SU-DHL-6 (cell line): Measurements from ENCODE around the gene TMEM94.

ENCODE experiments used
- EZH2phosphoT487 ChIP-seq: fragments of 200-600 bp; sonication (generic), shearing (Covaris generic); conservative IDR thresholded peaks from 2 replicates; pipeline ENCODE4 v1.6.1; 2018; ENCODE audit warnings: mild to moderate bottlenecking, antibody characterized with exemption, low read length, moderate library complexity, mixed read lengths
- TF ChIP-seq, protein P1 (sequence below): fragments of 200-600 bp; sonication (generic); IDR thresholded peaks from one replicate; pipeline ENCODE4 v1.5.1; 2017; ENCODE audit warnings: antibody characterized with exemption, mild to moderate bottlenecking, low read length, moderate library complexity; ENCODE audit not compliant: insufficient read depth, poor library complexity, severe bottlenecking

DNA sequence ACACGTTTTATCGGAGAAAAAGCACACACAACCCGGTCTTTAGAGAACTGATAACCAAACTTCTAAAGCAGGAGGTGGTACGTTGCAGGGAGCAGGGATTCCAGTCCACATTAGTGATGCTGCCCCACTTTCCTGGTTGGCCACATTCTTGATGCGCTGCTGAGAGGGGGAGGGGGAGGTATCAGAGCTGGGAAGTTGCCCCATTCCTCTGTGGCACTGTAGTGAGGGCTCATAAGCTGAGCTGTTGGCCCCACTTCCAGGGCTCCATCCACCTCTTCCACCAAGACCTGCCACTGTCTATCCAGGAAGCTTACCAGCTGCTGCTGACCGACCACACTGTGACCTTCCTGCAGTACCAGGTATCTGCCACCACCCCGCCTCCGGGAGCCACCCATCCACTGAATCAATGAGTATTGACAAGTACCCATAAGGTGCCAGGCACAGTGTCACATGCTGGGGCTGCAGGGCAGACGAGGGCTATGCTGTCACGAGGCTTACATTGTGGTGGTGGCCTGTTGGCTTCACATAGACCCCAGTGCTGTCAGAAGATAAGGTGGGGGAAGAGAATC, 60.9 kb downstream of the TMEM94 start:
- TF ChIP-seq EZH2phosphoT487: no peak
- TF ChIP-seq, protein P1, sequence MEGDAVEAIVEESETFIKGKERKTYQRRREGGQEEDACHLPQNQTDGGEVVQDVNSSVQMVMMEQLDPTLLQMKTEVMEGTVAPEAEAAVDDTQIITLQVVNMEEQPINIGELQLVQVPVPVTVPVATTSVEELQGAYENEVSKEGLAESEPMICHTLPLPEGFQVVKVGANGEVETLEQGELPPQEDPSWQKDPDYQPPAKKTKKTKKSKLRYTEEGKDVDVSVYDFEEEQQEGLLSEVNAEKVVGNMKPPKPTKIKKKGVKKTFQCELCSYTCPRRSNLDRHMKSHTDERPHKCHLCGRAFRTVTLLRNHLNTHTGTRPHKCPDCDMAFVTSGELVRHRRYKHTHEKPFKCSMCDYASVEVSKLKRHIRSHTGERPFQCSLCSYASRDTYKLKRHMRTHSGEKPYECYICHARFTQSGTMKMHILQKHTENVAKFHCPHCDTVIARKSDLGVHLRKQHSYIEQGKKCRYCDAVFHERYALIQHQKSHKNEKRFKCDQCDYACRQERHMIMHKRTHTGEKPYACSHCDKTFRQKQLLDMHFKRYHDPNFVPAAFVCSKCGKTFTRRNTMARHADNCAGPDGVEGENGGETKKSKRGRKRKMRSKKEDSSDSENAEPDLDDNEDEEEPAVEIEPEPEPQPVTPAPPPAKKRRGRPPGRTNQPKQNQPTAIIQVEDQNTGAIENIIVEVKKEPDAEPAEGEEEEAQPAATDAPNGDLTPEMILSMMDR: no peak
